Measurements from ENCODE around the gene IL20RB.
"Not testable (repeated sequence)": the region's sequence is repeated elsewhere in the genome, so short reads cannot be mapped to it uniquely, and the experiment has no call there.

The IL20RB gene

DNA sequence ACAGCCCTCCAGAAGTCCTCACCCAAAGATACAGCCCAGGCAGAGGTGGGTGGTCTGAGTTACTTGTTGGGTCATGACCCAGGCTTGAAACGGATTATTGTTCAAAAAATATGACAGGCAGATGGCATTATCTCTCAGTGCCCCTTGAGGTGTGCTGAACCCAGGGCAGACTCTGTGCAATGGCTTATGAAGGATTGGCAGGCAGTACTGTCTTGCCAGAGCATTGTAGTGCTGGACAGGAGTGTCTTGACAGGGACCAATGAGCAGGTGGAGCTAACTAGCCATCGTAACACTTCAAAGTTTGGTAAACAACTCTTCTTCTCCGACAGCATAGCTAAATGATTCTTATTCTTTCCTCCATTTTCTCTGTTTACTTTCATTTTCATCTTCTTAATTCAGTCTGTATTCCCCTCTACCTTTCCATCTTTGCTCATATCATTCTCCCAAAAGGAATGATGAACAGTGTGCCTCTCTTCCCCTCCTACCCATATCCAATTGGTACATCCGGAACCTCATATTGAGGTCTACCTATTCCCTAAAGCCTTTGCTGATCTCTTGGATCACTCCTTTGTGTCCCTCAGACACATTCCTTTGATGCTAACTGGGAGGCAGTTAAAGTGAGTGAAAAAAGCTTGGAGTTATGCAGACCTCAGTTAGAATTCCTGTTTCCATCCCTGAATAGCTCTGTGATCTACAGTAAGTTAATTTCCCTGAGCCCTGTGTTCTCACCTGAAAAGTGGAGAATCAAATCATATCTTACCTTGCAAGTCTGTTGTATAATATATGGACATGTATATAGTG lies 2.6 kb upstream of the IL20RB start:
- Mint-ChIP-seq H3K4me1 (peaks cover 10% of the 10 kb centered on the region), H3K9me3 (no peaks in the 10 kb centered on the region), H3K27me3 (no peaks in the 10 kb centered on the region), H3K36me3 (peaks cover 3% of the 10 kb centered on the region), H3K4me3 (no peak overlapping the region), H3K27ac (peak overlapping the region; percentile 6)
- no peak for ATAC-seq (ENCODE audit: low read depth)
- no peak for DNase-seq (ENCODE audit: low spot score in 2 of 2)

DNA sequence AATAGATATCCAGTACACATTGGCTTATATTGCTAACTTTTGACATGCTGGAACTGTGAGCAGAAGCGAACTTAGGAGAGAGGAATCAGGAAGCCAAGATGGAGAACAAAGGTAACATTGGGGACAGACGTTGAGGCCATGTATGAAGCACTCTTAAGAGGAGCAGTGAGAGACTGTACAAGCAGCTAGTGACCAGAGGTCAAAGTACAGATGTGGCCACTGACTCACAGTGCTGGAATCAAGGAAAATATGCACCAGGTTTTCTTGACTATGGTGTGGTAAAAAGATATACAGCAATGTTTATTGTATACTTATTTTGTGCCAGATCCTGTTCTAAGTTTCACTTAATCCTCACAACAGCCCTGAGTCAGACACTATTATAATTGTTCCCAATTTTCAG lies 2.0 kb upstream of the IL20RB start:
- Mint-ChIP-seq H3K27ac (peak overlapping the region; percentile 6), H3K4me1 (peaks cover 10% of the 10 kb centered on the region), H3K27me3 (no peaks in the 10 kb centered on the region), H3K9me3 (no peaks in the 10 kb centered on the region), H3K4me3 (no peak overlapping the region), H3K36me3 (peaks cover 3% of the 10 kb centered on the region)
- DNase-seq (ENCODE audit: low spot score in 2 of 2) (no peak), ATAC-seq (ENCODE audit: low read depth) (no peak)

DNA sequence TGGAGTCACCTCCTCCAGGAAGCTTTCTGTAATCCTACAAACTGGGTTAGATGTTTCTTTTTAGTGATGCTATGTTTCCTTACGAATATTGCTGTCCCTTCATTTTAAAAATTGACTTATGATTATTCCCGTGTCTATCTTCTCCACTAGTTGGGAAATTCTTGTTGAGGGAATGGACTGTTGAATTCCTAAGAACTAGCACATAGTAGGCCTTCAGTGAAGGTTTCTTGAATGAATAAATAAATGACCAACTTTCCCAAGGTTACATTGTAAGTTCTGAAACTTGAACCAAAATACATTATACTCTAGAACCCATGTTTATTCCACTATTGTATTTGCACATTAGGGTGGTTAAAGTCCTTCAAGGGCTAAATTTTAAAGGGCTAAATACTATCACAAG lies 812 bp upstream of the IL20RB start:
- no peak for DNase-seq (ENCODE audit: low spot score in 2 of 2)
- Mint-ChIP-seq H3K27ac (no peak overlapping the region), H3K27me3 (no peaks in the 10 kb centered on the region), H3K4me1 (peaks cover 10% of the 10 kb centered on the region), H3K9me3 (no peaks in the 10 kb centered on the region), H3K36me3 (peaks cover 3% of the 10 kb centered on the region), H3K4me3 (no peak overlapping the region)
- ATAC-seq (ENCODE audit: low read depth): no peak

DNA sequence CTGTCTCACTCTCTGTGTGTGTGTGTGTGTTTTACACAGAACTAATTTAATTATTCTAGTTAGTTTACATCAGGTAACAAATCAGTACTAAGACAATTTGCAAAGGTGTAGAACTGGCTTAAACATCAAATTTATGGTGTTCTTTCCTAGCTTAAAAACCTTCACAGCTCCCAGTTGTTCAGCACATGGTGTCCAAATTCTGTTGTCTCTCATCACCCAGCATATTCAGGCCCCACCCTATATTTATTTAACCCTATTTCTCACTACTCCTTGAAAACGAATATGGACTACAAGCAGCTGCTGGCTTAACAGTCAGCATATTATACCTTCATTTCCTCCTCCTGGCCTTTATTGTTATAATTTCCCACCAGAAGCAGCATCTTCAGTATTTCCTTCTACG lies 1.2 kb downstream of the IL20RB start:
- ATAC-seq (ENCODE audit: low read depth) (no peak), DNase-seq (ENCODE audit: low spot score in 2 of 2) (no peak)
- Mint-ChIP-seq H3K9me3 (no peaks in the 10 kb centered on the region), H3K4me3 (no peak overlapping the region), H3K27ac (peak overlapping the region; percentile 9), H3K36me3 (peaks cover 1% of the 10 kb centered on the region), H3K4me1 (peaks cover 7% of the 10 kb centered on the region), H3K27me3 (no peaks in the 10 kb centered on the region)

DNA sequence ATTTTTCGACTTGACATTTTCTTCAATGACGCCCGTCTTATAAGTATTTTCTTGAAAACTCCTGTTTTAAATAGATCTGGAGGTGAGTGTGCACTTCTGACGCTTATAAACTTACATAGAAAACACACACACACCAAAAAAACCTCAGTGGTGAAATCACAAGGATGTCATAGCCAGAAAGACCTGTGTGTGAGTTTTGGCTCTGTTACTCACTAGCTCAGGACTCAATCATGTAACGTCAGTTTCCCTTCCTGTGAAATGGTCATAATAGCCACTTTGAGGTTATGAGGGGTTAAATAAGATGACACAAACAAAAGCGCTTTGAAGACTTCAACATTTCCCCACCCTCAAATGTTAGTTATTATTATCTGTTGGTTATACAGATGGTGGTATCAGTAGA lies 1.8 kb downstream of the IL20RB start:
- Mint-ChIP-seq H3K9me3 (no peaks in the 10 kb centered on the region), H3K27me3 (no peaks in the 10 kb centered on the region), H3K4me1 (peaks cover 7% of the 10 kb centered on the region), H3K36me3 (peaks cover 1% of the 10 kb centered on the region), H3K4me3 (no peak overlapping the region), H3K27ac (no peak overlapping the region)
- ATAC-seq (ENCODE audit: low read depth) (no peak), DNase-seq (ENCODE audit: low spot score in 2 of 2) (no peak)

DNA sequence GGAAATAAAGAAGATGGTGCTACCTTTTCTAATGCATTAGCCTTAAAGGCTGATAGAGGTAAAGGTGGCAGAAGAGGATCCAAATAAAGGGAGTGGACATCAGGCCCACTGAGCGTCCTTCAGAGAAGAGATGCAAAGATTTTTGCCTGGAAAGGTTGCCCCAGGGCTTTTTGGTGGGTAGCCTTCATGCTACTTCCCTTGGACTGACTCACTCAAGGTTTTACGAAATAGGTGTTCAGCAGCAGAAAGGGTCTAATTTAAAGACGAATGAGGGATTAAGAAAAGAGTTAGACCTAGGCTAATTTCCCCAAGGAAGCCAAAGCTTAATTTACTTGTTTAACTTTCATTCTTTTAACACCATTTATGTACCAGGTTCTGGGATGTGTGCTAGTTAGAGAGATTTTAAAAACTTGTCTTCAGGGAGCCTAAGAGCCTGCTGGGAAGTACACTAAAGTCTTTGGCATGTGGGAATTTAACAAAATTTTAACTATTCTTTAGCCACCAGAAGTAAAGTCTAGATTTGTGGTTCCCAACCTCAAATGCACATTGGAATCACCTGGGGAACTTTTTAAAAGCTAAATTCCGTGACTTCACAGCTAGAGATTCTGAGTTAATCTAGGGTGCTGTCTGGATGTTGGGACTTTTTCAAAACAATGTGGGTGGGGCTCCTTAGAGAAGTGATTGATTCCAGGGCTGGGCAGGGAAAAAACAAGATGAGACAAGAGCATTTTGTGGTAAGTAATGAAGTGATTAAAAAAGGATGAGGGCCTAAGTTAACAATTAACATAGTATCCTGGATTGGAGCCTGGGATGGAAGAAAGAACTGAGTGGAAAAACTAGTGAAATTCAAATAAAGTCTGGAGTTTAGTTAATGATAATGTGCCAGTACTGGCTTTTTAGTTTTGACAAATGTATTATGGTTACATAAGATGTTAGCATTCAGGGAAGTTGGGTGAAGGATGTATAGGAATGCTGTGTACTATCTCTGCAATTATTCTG lies 3.4 kb downstream of the IL20RB start:
- Mint-ChIP-seq H3K27me3 (no peaks in the 10 kb centered on the region), H3K27ac (no peak overlapping the region), H3K9me3 (no peaks in the 10 kb centered on the region), H3K4me1 (no peaks in the 10 kb centered on the region), H3K36me3 (peaks cover 1% of the 10 kb centered on the region), H3K4me3 (no peak overlapping the region)
- ATAC-seq (ENCODE audit: low read depth) (no peak), DNase-seq (ENCODE audit: low spot score in 2 of 2) (no peak)

DNA sequence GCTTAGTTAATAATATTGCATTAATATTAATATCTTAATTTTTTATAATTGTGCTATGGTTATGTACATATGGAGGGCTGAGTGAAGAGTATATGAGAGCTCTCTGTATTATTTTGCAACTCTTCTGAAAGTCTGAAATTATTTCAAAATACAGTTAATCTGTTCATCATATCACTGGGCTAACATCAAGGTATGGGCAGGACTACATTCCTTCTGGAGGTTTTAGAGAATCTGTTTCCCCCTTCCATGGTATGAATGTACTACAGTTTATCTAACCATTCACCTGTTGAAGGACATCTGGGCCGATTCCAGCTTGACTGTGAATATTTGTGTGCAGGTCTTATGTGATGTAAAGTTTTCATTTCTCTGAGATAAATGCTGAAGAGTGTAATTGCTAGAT lies 5.1 kb downstream of the IL20RB start:
- Mint-ChIP-seq H3K27me3 (no peaks in the 10 kb centered on the region), H3K9me3 (no peaks in the 10 kb centered on the region), H3K4me3 (no peak overlapping the region), H3K27ac (no peak overlapping the region), H3K4me1 (no peaks in the 10 kb centered on the region), H3K36me3 (peaks cover 1% of the 10 kb centered on the region)
- no peak for ATAC-seq (ENCODE audit: low read depth)
- no peak for DNase-seq (ENCODE audit: low spot score in 2 of 2)

DNA sequence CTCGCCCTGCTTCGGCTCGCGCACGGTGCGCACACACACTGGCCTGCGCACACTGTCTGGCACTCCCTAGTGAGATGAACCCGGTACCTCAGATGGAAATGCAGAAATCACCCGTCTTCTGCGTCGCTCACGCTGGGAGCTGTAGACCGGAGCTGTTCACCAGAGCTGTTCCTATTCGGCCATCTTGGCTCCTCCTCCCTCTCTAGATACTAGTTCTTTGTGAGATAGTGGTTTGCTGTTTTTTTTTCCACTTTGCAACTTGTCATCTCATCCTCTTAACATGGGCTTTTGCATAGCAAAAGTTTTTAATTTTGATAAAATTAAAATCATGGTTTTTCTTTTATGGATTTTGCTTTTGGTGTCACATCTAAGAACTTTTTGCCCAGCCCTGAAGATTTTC lies 11.8 kb downstream of the IL20RB start:
- H3K27me3 Mint-ChIP-seq; ATAC-seq (ENCODE audit: low read depth); DNase-seq (ENCODE audit: low spot score in 2 of 2); H3K4me3 Mint-ChIP-seq; H3K27ac Mint-ChIP-seq; H3K4me1 Mint-ChIP-seq; H3K36me3 Mint-ChIP-seq: not testable (repeated sequence)
- peaks cover 12% of the 10 kb centered on the region for H3K9me3 Mint-ChIP-seq

DNA sequence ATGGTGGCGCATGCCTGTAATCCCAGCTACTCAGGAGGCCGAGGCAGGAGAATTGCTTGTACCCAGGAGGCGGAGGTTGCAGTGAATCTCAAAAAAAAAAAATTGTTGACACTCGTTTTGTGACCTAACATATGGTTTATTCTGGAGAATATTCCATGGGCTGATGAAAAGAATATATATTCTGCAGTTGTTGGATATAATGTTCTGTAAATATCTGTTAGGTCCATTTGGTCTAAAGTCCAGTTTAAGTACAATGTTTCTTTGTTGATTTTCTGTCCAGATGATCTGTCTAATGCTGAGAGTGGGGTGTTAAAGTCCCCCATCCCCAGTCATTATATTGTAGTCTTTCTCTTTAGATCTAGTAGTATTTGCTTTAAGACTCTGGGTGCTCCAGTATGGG lies 15.6 kb downstream of the IL20RB start:
- H3K27me3 Mint-ChIP-seq: no peaks in the 10 kb centered on the region
- DNase-seq (ENCODE audit: low spot score in 2 of 2): no peak
- H3K9me3 Mint-ChIP-seq: peaks cover 14% of the 10 kb centered on the region
- no peak for ATAC-seq (ENCODE audit: low read depth)
- no peaks in the 10 kb centered on the region for H3K4me1 Mint-ChIP-seq
- H3K4me3 Mint-ChIP-seq: no peak overlapping the region
- H3K36me3 Mint-ChIP-seq: peaks cover 7% of the 10 kb centered on the region
- no peak overlapping the region for H3K27ac Mint-ChIP-seq

DNA sequence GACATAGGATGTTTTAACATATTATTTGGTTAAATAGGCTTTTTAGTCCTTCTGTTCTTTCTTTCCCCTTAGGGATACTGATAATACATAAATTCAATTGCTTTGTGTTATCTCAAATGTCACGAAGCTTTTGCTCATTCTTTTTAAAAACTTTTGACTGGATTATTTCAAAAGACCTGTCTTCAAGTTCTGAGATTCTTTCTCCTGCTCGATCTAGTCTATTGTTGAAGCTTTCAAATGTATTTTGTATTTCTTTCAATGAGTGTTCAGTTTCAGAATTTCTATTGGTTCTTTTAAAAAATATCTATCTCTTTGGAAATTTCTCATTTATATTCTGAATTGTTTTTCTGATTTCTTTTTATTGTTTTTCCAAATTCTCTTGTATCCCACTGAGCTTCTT lies 16.9 kb downstream of the IL20RB start:
- Mint-ChIP-seq H3K27ac (no peak overlapping the region), H3K27me3 (no peaks in the 10 kb centered on the region), H3K4me1 (no peaks in the 10 kb centered on the region)

DNA sequence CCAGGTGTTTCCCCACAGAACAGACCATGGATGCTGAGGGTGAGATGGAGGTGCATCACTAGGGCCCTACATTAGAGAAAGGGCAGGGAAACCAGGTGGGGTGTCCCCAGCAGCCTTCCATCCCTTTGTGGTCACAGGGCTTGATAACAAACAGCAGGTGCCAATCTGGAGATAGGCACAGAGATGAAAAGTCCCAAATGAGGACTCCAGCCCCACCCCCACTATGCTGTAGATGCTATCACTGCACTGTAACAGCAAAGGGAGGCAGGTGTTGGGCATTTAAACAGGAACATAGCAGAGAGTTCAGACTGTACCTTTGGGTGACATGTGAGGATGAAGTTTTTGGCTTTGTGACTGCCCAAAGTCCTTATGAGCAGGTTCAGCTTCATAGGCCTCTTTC lies 21.4 kb downstream of the IL20RB start:
- H3K27ac Mint-ChIP-seq: no peak overlapping the region
- peaks cover 5% of the 10 kb centered on the region for H3K9me3 Mint-ChIP-seq
- H3K4me1 Mint-ChIP-seq: no peaks in the 10 kb centered on the region
- peaks cover 8% of the 10 kb centered on the region for H3K36me3 Mint-ChIP-seq
- ATAC-seq (ENCODE audit: low read depth): no peak
- peaks cover 1% of the 10 kb centered on the region for H3K27me3 Mint-ChIP-seq
- DNase-seq (ENCODE audit: low spot score in 2 of 2): no peak
- H3K4me3 Mint-ChIP-seq: no peak overlapping the region

More for the DNA sequence above, 16.9 kb downstream of the IL20RB start:
- Mint-ChIP-seq H3K4me3 (no peak overlapping the region), H3K9me3 (peaks cover 14% of the 10 kb centered on the region), H3K36me3 (peaks cover 7% of the 10 kb centered on the region)
- ATAC-seq (ENCODE audit: low read depth) (no peak), DNase-seq (ENCODE audit: low spot score in 2 of 2) (no peak)

DNA sequence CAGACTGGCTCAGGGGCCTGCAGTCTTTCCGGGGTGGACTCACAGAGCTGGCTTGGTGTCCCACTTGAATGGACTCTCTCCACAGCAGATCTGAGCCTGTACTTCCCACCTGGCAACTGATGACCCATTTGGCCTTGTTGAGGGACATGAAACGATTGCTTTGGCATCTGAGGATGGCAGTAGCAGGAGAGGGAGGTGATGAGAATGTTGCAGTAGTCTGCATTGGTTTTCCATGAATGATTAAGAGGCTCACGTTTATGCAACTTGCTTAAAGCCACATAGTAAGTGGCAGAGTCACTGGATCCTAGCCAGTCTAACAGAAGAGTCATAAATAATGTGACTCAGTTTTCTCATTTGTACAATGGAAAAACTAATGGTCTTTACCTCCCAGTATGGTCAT lies 21.9 kb downstream of the IL20RB start:
- peaks cover 1% of the 10 kb centered on the region for H3K27me3 Mint-ChIP-seq

DNA sequence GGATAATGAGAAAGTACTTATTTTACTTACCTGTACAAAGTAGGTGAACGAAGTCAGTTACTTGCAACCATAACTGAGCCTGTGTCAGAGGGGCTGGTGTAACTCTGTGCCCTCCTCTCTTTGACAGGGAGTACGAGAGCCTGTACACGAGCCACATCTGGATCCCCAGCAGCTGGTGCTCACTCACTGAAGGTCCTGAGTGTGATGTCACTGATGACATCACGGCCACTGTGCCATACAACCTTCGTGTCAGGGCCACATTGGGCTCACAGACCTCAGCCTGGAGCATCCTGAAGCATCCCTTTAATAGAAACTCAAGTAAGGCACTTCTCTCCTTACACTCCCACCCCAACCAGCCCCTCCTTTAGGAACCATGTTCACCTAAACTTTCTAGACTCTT lies 24.2 kb downstream of the IL20RB start:
- no peak overlapping the region for H3K27ac Mint-ChIP-seq
- H3K27me3 Mint-ChIP-seq: peaks cover 1% of the 10 kb centered on the region
- peaks cover 6% of the 10 kb centered on the region for H3K36me3 Mint-ChIP-seq
- ATAC-seq (ENCODE audit: low read depth): no peak
- no peaks in the 10 kb centered on the region for H3K4me1 Mint-ChIP-seq
- no peak overlapping the region for H3K4me3 Mint-ChIP-seq
- no peaks in the 10 kb centered on the region for H3K9me3 Mint-ChIP-seq
- no peak for DNase-seq (ENCODE audit: low spot score in 2 of 2)

More for the DNA sequence above, 21.9 kb downstream of the IL20RB start:
- DNase-seq (ENCODE audit: low spot score in 2 of 2): no peak
- Mint-ChIP-seq H3K27ac (no peak overlapping the region), H3K36me3 (peaks cover 6% of the 10 kb centered on the region), H3K9me3 (peaks cover 2% of the 10 kb centered on the region), H3K4me3 (no peak overlapping the region), H3K4me1 (no peaks in the 10 kb centered on the region)
- no peak for ATAC-seq (ENCODE audit: low read depth)

DNA sequence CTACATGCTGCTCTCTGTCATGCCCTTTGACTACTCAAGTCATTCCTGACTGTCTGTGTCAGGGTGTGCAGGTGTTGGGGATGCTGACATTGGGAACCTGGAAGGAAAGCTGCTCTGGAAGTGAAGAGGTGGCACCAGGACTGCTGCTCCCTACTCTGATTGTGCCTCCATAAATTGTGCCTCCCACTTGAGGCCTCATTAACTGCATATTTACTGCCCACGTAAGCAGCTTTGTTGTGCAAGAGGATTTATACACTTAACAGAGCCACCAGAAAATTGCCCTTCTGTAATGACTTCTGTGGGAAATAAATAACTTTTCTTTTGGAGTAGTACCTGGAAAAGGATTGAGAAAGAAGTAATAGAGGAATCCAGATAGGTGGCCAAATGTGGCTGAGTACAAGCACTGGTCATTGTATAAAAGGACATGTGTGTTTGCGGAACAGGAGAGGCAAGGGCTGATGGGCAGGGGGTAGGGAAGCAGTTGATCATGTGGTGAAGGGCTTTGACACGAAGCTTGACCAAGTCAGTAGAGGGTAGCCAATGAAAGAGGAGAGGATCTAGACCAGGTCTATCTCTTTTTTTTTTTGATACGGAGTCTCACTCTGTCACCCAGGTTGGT lies 24.8 kb downstream of the IL20RB start:
- Mint-ChIP-seq H3K27me3 (peaks cover 1% of the 10 kb centered on the region), H3K27ac (no peak overlapping the region), H3K4me1 (no peaks in the 10 kb centered on the region), H3K4me3 (no peak overlapping the region), H3K36me3 (peaks cover 6% of the 10 kb centered on the region), H3K9me3 (no peaks in the 10 kb centered on the region)
- DNase-seq (ENCODE audit: low spot score in 2 of 2) (no peak), ATAC-seq (ENCODE audit: low read depth) (no peak)

All from memory B cell (primary cell).